Measurements from ENCODE around the gene COPE.

COPE gene

GRCh38 chr19:18853755-18854427 lies 65.3 kb downstream of the COPE start:
- TF ChIP-seq JUND (IDR thresholded peaks at IDR 0.05; ENCODE audit: low read depth) = no peak
- in situ Hi-C loops (cut with HindIII; ENCODE audit: low pct_unique_long_range_greater_than_20kb, low sequenced_read_pairs) = no loop called here
- no peak for DNase-seq (ENCODE audit: low read depth in 1 of 2, low spot score in 1 of 2)

GRCh38 chr19:18852648-18853047 lies 66.5 kb downstream of the COPE start:
- in situ Hi-C loops (cut with HindIII; ENCODE audit: low pct_unique_long_range_greater_than_20kb, low sequenced_read_pairs) = no loop called here

GRCh38 chr19:18851673-18852325 lies 67.4 kb downstream of the COPE start:
- no peak for DNase-seq (ENCODE audit: low read depth in 1 of 2, low spot score in 1 of 2)
- in situ Hi-C loops (cut with HindIII; ENCODE audit: low pct_unique_long_range_greater_than_20kb, low sequenced_read_pairs) = no loop called here

More at GRCh38 chr19:18852648-18853047, 66.5 kb downstream of the COPE start:
- DNase-seq (ENCODE audit: low read depth in 1 of 2, low spot score in 1 of 2) = no peak
- no peak for TF ChIP-seq JUND (IDR thresholded peaks at IDR 0.05; ENCODE audit: low read depth)

GRCh38 chr19:18850471-18851375 lies 68.5 kb downstream of the COPE start:
- in situ Hi-C loops (cut with HindIII; ENCODE audit: low pct_unique_long_range_greater_than_20kb, low sequenced_read_pairs) = no loop called here
- no peak for TF ChIP-seq JUND (IDR thresholded peaks at IDR 0.05; ENCODE audit: low read depth)
- no peak for DNase-seq (ENCODE audit: low read depth in 1 of 2, low spot score in 1 of 2)

More at GRCh38 chr19:18851673-18852325, 67.4 kb downstream of the COPE start:
- no peak for TF ChIP-seq JUND (IDR thresholded peaks at IDR 0.05; ENCODE audit: low read depth)

GRCh38 chr19:18849838-18850400 lies 69.3 kb downstream of the COPE start:
- in situ Hi-C loops (cut with HindIII; ENCODE audit: low pct_unique_long_range_greater_than_20kb, low sequenced_read_pairs) = no loop called here
- TF ChIP-seq JUND (IDR thresholded peaks at IDR 0.05; ENCODE audit: low read depth) = no peak
- no peak for DNase-seq (ENCODE audit: low read depth in 1 of 2, low spot score in 1 of 2)

Data from T47D (cell line).